ENCODE results near the gene OTUD7B.

The OTUD7B gene

GRCh38 chr1:149932474-149932873, 78.1 kb downstream of the OTUD7B start (continued):
- TF ChIP-seq TSHZ2 (CRISPR knock-in tag; IDR thresholded peaks at IDR 0.05) (no peak), PATZ1 (CRISPR knock-in tag; IDR thresholded peaks at IDR 0.05; ENCODE audit: borderline replicate concordance) (no peak), OSR1 (CRISPR knock-in tag; IDR thresholded peaks at IDR 0.05) (no peak), ZNF70 (CRISPR knock-in tag; IDR thresholded peaks at IDR 0.05) (no peak), TCF4 (CRISPR knock-in tag; IDR thresholded peaks at IDR 0.05; ENCODE audit: borderline replicate concordance) (no peak), ZC3H10 (CRISPR knock-in tag; IDR thresholded peaks at IDR 0.05) (no peak)

- TF ChIP-seq TSHZ2 (CRISPR knock-in tag; IDR thresholded peaks at IDR 0.05) (no peak), PPARA (CRISPR knock-in tag; IDR thresholded peaks at IDR 0.05; ENCODE audit: borderline replicate concordance) (no peak)
- ATAC-seq: no peak
Observed at GRCh38 chr1:149931212-149931790, 79.2 kb downstream of the OTUD7B start.

GRCh38 chr1:149929856-149930255, 80.7 kb downstream of the OTUD7B start:
- ATAC-seq: no peak
- TF ChIP-seq GLIS3 (CRISPR knock-in tag; IDR thresholded peaks at IDR 0.05) (no peak), TSHZ2 (CRISPR knock-in tag; IDR thresholded peaks at IDR 0.05) (no peak), ZC3H10 (CRISPR knock-in tag; IDR thresholded peaks at IDR 0.05) (no peak), CREB5 (CRISPR knock-in tag; IDR thresholded peaks at IDR 0.05; ENCODE audit: low read depth) (no peak), TOX (CRISPR knock-in tag; IDR thresholded peaks at IDR 0.05; ENCODE audit: borderline replicate concordance) (no peak), OSR1 (CRISPR knock-in tag; IDR thresholded peaks at IDR 0.05) (no peak), ZFP30 (CRISPR knock-in tag; IDR thresholded peaks at IDR 0.05) (no peak), ISL1 (CRISPR knock-in tag; IDR thresholded peaks at IDR 0.05) (no peak), ESRRG (CRISPR knock-in tag; IDR thresholded peaks at IDR 0.05) (no peak), ARNTL (CRISPR knock-in tag; IDR thresholded peaks at IDR 0.05; ENCODE audit: borderline replicate concordance, low read depth) (no peak)

GRCh38 chr1:149928401-149928724, 82.2 kb downstream of the OTUD7B start:
- no peak for ATAC-seq
- no peak for TF ChIP-seq TSHZ2 (CRISPR knock-in tag; IDR thresholded peaks at IDR 0.05)
- no peak for TF ChIP-seq POU6F1 (CRISPR knock-in tag; IDR thresholded peaks at IDR 0.05; ENCODE audit: borderline replicate concordance, low read depth)
- no peak for TF ChIP-seq ARNTL (CRISPR knock-in tag; IDR thresholded peaks at IDR 0.05; ENCODE audit: borderline replicate concordance, low read depth)
- TF ChIP-seq SNAI2 (CRISPR knock-in tag; IDR thresholded peaks at IDR 0.05): no peak
- TF ChIP-seq CSRNP3 (CRISPR knock-in tag; IDR thresholded peaks at IDR 0.05): no peak
